SK-N-MC (cell line): Measurements from ENCODE around the gene ZNF236.

Experiments used
- EZH2 ChIP-seq: fragments of 200-600 bp; sonication (generic); IDR thresholded peaks from one replicate; pipeline ENCODE4 v1.6.1; 2017; ENCODE audit warnings: antibody characterized with exemption
- FOXP2 ChIP-seq: optimal IDR thresholded peaks from 2 replicates; pipeline ENCODE3; 2011; ENCODE audit warnings: mild to moderate bottlenecking, moderate library complexity; ENCODE audit not compliant: insufficient read depth; ENCODE audit errors: extremely low read length, control extremely low read depth
- POLR2AphosphoS5 ChIP-seq: IDR thresholded peaks from 2 replicates; pipeline ENCODE4 v1.6.1; 2012; ENCODE audit warnings: mild to moderate bottlenecking, low read depth, low read length, borderline replicate concordance

- TF ChIP-seq EZH2 = no peak
- TF ChIP-seq POLR2AphosphoS5 = no peak
- TF ChIP-seq FOXP2 = no peak
Observed at GRCh38 chr18:76979111-76979751, 156.9 kb downstream of the ZNF236 start.
